LoVo (cell line): Measurements from ENCODE around the gene ZKSCAN8.

Source experiments
- DNase-seq: peaks from one replicate; pipeline ENCODE4 v3.0.0-alpha.2; 2016; ENCODE audit warnings: low spot score

Gene ZKSCAN8

GRCh38 chr6:28139860-28140543 is 1.7 kb upstream of the ZKSCAN8 start:
- DNase-seq: no peak

- no peak for DNase-seq
Observed at GRCh38 chr6:28140616-28141015, 1.1 kb upstream of the ZKSCAN8 start.

GRCh38 chr6:28142446-28142845 is 763 bp downstream of the ZKSCAN8 start:
- no peak for DNase-seq

- no peak for DNase-seq
Observed at GRCh38 chr6:28145231-28145630, 3.5 kb downstream of the ZKSCAN8 start.

- DNase-seq: no peak
Observed at GRCh38 chr6:28152531-28152930, 10.8 kb downstream of the ZKSCAN8 start.

- DNase-seq: no peak
Observed at GRCh38 chr6:28153546-28153945, 11.9 kb downstream of the ZKSCAN8 start.

- DNase-seq: no peak
Observed at GRCh38 chr6:28154357-28154756, 12.7 kb downstream of the ZKSCAN8 start.

GRCh38 chr6:28158318-28158717 is 16.6 kb downstream of the ZKSCAN8 start:
- DNase-seq: no peak

- no peak for DNase-seq
Observed at GRCh38 chr6:28159029-28159607, 17.4 kb downstream of the ZKSCAN8 start.

GRCh38 chr6:28160233-28160632 is 18.6 kb downstream of the ZKSCAN8 start:
- DNase-seq: no peak

- DNase-seq: no peak
Observed at GRCh38 chr6:28161410-28162079, 19.9 kb downstream of the ZKSCAN8 start.

- no peak for DNase-seq
Observed at GRCh38 chr6:28165563-28165962, 23.9 kb downstream of the ZKSCAN8 start.

GRCh38 chr6:28167068-28167467 is 25.4 kb downstream of the ZKSCAN8 start:
- no peak for DNase-seq

- DNase-seq: no peak
Observed at GRCh38 chr6:28167926-28168325, 26.2 kb downstream of the ZKSCAN8 start.

GRCh38 chr6:28171271-28171670 is 29.6 kb downstream of the ZKSCAN8 start:
- no peak for DNase-seq

- DNase-seq: no peak
Observed at GRCh38 chr6:28172006-28172405, 30.3 kb downstream of the ZKSCAN8 start.

- no peak for DNase-seq
Observed at GRCh38 chr6:28176373-28176772, 34.7 kb downstream of the ZKSCAN8 start.

GRCh38 chr6:28182255-28182654 is 40.6 kb downstream of the ZKSCAN8 start:
- no peak for DNase-seq

GRCh38 chr6:28188111-28188979 is 46.7 kb downstream of the ZKSCAN8 start:
- no peak for DNase-seq

- DNase-seq: no peak
Observed at GRCh38 chr6:28200020-28200419, 58.3 kb downstream of the ZKSCAN8 start.

GRCh38 chr6:28203201-28203600 is 61.5 kb downstream of the ZKSCAN8 start:
- DNase-seq: no peak

- no peak for DNase-seq
Observed at GRCh38 chr6:28205879-28206278, 64.2 kb downstream of the ZKSCAN8 start.

- DNase-seq: no peak
Observed at GRCh38 chr6:28206527-28206926, 64.8 kb downstream of the ZKSCAN8 start.
